ENCODE results near the gene EFNB2. TPM values are rescaled to one million over a fixed set of nuclear protein-coding genes. Genes with fewer than 3 reads are reported as not detected.

The EFNB2 gene
- polyA plus RNA-seq, 1 donor from 2014 or later = 53.1 TPM

DNA sequence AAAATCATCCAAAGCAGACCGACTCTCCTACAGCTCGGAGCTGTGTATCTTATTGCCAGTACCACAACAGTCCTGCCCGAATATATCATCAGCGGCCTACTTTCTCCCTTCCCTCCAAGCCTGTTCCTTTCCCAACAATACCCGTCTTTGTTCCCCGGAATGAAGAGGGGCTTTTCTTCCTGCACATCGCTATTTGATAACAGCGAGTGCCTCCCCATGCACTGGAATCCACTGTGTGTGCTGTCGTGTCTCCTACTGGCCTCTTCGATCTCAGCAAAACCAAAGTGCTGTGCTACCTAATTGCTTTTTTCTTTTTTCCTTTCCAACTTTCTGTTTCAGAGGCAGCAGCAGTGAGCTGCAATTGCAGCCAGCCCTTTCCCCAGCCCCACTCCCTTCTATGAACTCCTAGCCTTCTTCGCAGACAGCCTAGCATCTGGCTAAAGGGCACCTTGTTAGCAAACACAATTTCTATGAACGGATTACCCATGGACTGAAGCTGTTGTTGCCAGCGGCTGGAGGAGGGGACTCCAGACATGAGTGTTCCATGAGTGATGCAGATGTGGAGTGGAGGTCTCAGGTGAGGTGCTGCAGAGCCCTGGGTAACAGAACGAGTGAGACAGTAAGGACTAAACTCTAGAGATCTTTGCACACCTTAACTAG lies 43.4 kb downstream of the EFNB2 start:
- no peaks in the 10 kb centered on the region for H3K9me3 ChIP-seq (ENCODE audit: low read length)
- H3K4me3 ChIP-seq (ENCODE audit: low read length) = no peak overlapping the region
- no peaks in the 10 kb centered on the region for H4K20me1 ChIP-seq (ENCODE audit: insufficient read depth)
- H3K36me3 ChIP-seq (ENCODE audit: insufficient read depth, low read length) = peaks cover 35% of the 10 kb centered on the region
- TF ChIP-seq MXI1 (conservative IDR thresholded peaks at IDR 0.05; ENCODE audit: poor library complexity, severe bottlenecking) = no peak
- peaks cover 47% of the 10 kb centered on the region for H3K79me2 ChIP-seq (replicated peaks; ENCODE audit: insufficient read depth, low read length)
- H2AFZ ChIP-seq (ENCODE audit: low read depth, low read length) = no peak overlapping the region
- peaks cover 9% of the 10 kb centered on the region for H3F3A ChIP-seq (ENCODE audit: insufficient read depth, low read length, poor library complexity, severe bottlenecking)
- no peak overlapping the region for H3K27ac ChIP-seq (ENCODE audit: low read length)
- no peak overlapping the region for H3K9ac ChIP-seq (ENCODE audit: low read length)
- H3K4me2 ChIP-seq (ENCODE audit: low read length) = no peak overlapping the region
- H3K27me3 ChIP-seq (ENCODE audit: insufficient read depth, low read depth, low read length) = no peaks in the 10 kb centered on the region
- H3K9me2 ChIP-seq (ENCODE audit: insufficient read depth, low read length) = no peaks in the 10 kb centered on the region

GRCh38 chr13:106491463-106491862 lies 44.0 kb downstream of the EFNB2 start:
- H3F3A ChIP-seq (ENCODE audit: insufficient read depth, low read length, poor library complexity, severe bottlenecking) = peaks cover 9% of the 10 kb centered on the region
- no peaks in the 10 kb centered on the region for H4K20me1 ChIP-seq (ENCODE audit: insufficient read depth)
- H3K79me2 ChIP-seq (replicated peaks; ENCODE audit: insufficient read depth, low read length) = peaks cover 41% of the 10 kb centered on the region
- no peak overlapping the region for H2AFZ ChIP-seq (ENCODE audit: low read depth, low read length)
- TF ChIP-seq REST (IDR thresholded peaks at IDR 0.05; ENCODE audit: borderline replicate concordance) (no peak), POLR2AphosphoS5 (IDR thresholded peaks at IDR 0.05) (no peak), MXI1 (conservative IDR thresholded peaks at IDR 0.05; ENCODE audit: poor library complexity, severe bottlenecking) (no peak), EZH2 (IDR thresholded peaks at IDR 0.05; ENCODE audit: borderline replicate concordance, insufficient read depth, low read length, poor library complexity, severe bottlenecking) (no peak), SMC3 (conservative IDR thresholded peaks at IDR 0.05; ENCODE audit: poor library complexity) (no peak), EP300 (conservative IDR thresholded peaks at IDR 0.05; ENCODE audit: poor library complexity, severe bottlenecking) (no peak), RAD21 (conservative IDR thresholded peaks at IDR 0.05) (no peak), TAF1 (IDR thresholded peaks at IDR 0.05; ENCODE audit: low read depth) (no peak)
- TF ChIP-seq, protein P1, sequence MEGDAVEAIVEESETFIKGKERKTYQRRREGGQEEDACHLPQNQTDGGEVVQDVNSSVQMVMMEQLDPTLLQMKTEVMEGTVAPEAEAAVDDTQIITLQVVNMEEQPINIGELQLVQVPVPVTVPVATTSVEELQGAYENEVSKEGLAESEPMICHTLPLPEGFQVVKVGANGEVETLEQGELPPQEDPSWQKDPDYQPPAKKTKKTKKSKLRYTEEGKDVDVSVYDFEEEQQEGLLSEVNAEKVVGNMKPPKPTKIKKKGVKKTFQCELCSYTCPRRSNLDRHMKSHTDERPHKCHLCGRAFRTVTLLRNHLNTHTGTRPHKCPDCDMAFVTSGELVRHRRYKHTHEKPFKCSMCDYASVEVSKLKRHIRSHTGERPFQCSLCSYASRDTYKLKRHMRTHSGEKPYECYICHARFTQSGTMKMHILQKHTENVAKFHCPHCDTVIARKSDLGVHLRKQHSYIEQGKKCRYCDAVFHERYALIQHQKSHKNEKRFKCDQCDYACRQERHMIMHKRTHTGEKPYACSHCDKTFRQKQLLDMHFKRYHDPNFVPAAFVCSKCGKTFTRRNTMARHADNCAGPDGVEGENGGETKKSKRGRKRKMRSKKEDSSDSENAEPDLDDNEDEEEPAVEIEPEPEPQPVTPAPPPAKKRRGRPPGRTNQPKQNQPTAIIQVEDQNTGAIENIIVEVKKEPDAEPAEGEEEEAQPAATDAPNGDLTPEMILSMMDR (IDR thresholded peaks at IDR 0.05; ENCODE audit: poor library complexity, severe bottlenecking) = no peak
- H3K27ac ChIP-seq (ENCODE audit: low read length) = peak overlapping the region; percentile 33
- peaks cover 35% of the 10 kb centered on the region for H3K36me3 ChIP-seq (ENCODE audit: insufficient read depth, low read length)
- no peaks in the 10 kb centered on the region for H3K27me3 ChIP-seq (ENCODE audit: insufficient read depth, low read depth, low read length)
- no peaks in the 10 kb centered on the region for H3K9me2 ChIP-seq (ENCODE audit: insufficient read depth, low read length)
- no peak overlapping the region for H3K4me2 ChIP-seq (ENCODE audit: low read length)
- no peak overlapping the region for H3K9ac ChIP-seq (ENCODE audit: low read length)
- no peaks in the 10 kb centered on the region for H3K9me3 ChIP-seq (ENCODE audit: low read length)
- no peak overlapping the region for H3K4me3 ChIP-seq (ENCODE audit: low read length)

Measured in neural cell (in vitro differentiated cells).